ENCODE measurements around the gene ZSCAN32. TPM values are rescaled to one million over a fixed set of nuclear protein-coding genes. Genes with fewer than 3 reads are reported as not detected.

ZSCAN32 gene
- total RNA-seq (2014; rRNA removed; shearing (Covaris generic)), result 9.0 and 9.8 TPM in 2 replicates

GRCh38 chr16:3400779-3401688 lies at the start of gene ZSCAN32, which contains the start of gene ZNF174:
ZSCAN32 (minus strand) TSS chr16:3401004; CDS start chr16:3397557, 3,447 bp downstream.
ZNF174 (plus strand) TSS chr16:3401215; CDS start chr16:3402005, 790 bp downstream.
- DNase-seq (ENCODE audit: low spot score), result peak; percentile 99

- DNase-seq (ENCODE audit: low spot score), result peak; percentile 39
Observed at GRCh38 chr16:3444032-3444388, 43.2 kb upstream of the ZSCAN32 start.

GRCh38 chr16:3443108-3444031 lies 42.6 kb upstream of the ZSCAN32 start, which contains the start of the genes NAA60 and ZNF597:
NAA60 (plus strand) TSS chr16:3443680; CDS start chr16:3476228, 32,548 bp downstream.
ZNF597 (minus strand) TSS chr16:3443504; CDS start chr16:3443153, 351 bp downstream.
- DNase-seq (ENCODE audit: low spot score), result peak; percentile 69

GRCh38 chr16:3439637-3440036 lies 38.8 kb upstream of the ZSCAN32 start:
- DNase-seq (ENCODE audit: low spot score), result no peak

- no peak for DNase-seq (ENCODE audit: low spot score)
Observed at GRCh38 chr16:3434373-3434772, 33.6 kb upstream of the ZSCAN32 start.

- DNase-seq (ENCODE audit: low spot score), result no peak
Observed at GRCh38 chr16:3431779-3432219, 31.0 kb upstream of the ZSCAN32 start.

GRCh38 chr16:3413730-3414379 lies 13.1 kb upstream of the ZSCAN32 start:
- no peak for DNase-seq (ENCODE audit: low spot score)

GRCh38 chr16:3408561-3409197 lies 7.9 kb upstream of the ZSCAN32 start:
- DNase-seq (ENCODE audit: low spot score), result no peak

- DNase-seq (ENCODE audit: low spot score), result peak; percentile 28
Observed at GRCh38 chr16:3401719-3402397, 1.1 kb upstream of the ZSCAN32 start.

- no peak for DNase-seq (ENCODE audit: low spot score)
Observed at GRCh38 chr16:3400446-3400778, 392 bp downstream of the ZSCAN32 start.

GRCh38 chr16:3389663-3390338 lies 11.0 kb downstream of the ZSCAN32 start:
- DNase-seq (ENCODE audit: low spot score), result no peak

- no peak for DNase-seq (ENCODE audit: low spot score)
Observed at GRCh38 chr16:3388325-3388724, 12.5 kb downstream of the ZSCAN32 start.

GRCh38 chr16:3383045-3383448 lies 17.8 kb downstream of the ZSCAN32 start:
- DNase-seq (ENCODE audit: low spot score), result no peak

- DNase-seq (ENCODE audit: low spot score), result no peak
Observed at GRCh38 chr16:3377917-3378316, 22.9 kb downstream of the ZSCAN32 start.

- no peak for DNase-seq (ENCODE audit: low spot score)
Observed at GRCh38 chr16:3375680-3376079, 25.1 kb downstream of the ZSCAN32 start.

- DNase-seq (ENCODE audit: low spot score), result no peak
Observed at GRCh38 chr16:3369073-3369472, 31.7 kb downstream of the ZSCAN32 start.

- peak; percentile 87 for DNase-seq (ENCODE audit: low spot score)
Observed at GRCh38 chr16:3364774-3365427, 35.9 kb downstream of the ZSCAN32 start.

- peak; percentile 58 for DNase-seq (ENCODE audit: low spot score)
Observed at GRCh38 chr16:3363793-3364192, 37.0 kb downstream of the ZSCAN32 start.

GRCh38 chr16:3362931-3363330 lies 37.9 kb downstream of the ZSCAN32 start:
- DNase-seq (ENCODE audit: low spot score), result no peak
